Erythroblast (primary cell): ENCODE measurements around the gene USP28.

ENCODE experiments used
- DNase-seq, 2 experiments: peaks; one replicate each; lab custom pipeline; 2025; lab: John Stamatoyannopoulos, UW
- GATA1 ChIP-seq: IDR thresholded peaks from 2 replicates; pipeline ENCODE4 v1.6.1; 2011; ENCODE audit warnings: low read depth, mild to moderate bottlenecking, control low read depth, low read length, moderate library complexity
- POLR2A ChIP-seq: IDR thresholded peaks from 2 replicates; pipeline ENCODE4 v1.6.1; 2011; ENCODE audit warnings: mild to moderate bottlenecking, low read length

Gene USP28

GRCh38 chr11:113760241-113760640, 115.1 kb downstream of the USP28 start:
- no peak for DNase-seq
- TF ChIP-seq POLR2A (no peak), GATA1 (no peak)

- peak in 1 of 2 experiments; percentile 42 for DNase-seq
- TF ChIP-seq GATA1 (no peak), POLR2A (no peak)
These were observed 122.4 kb downstream of the USP28 start for GRCh38 chr11:113752932-113753331.
